DOHH2 (cell line): ENCODE measurements around the gene POR.

Source experiments
- CTCF ChIP-seq: fragments of 200-600 bp; sonication (generic); IDR thresholded peaks from one replicate; pipeline ENCODE4 v1.5.1; 2014; ENCODE audit warnings: antibody characterized with exemption, mild to moderate bottlenecking, low read depth, low read length; ENCODE audit not compliant: poor library complexity, severe bottlenecking
- EZH2phosphoT487 ChIP-seq: fragments of 200-600 bp; sonication (generic); IDR thresholded peaks from 2 replicates; pipeline ENCODE4 v1.6.1; 2017; ENCODE audit warnings: borderline replicate concordance, mild to moderate bottlenecking, antibody characterized with exemption, low read length, moderate library complexity, mixed read lengths

- TF ChIP-seq CTCF (no peak), EZH2phosphoT487 (no peak)
Measured at GRCh38 chr7:75878769-75879611, 36.0 kb upstream of the POR start, which contains the start of gene RHBDD2.
